Daoy (cell line): Measurements from ENCODE around the gene LRP1B. TPM values are rescaled to one million over a fixed set of nuclear protein-coding genes. Genes with fewer than 3 reads are reported as not detected.

ENCODE experiments used
- DNase-seq: peaks from one replicate; pipeline ENCODE4 v3.0.0-alpha.2; 2015; ENCODE audit warnings: low read depth
- total RNA-seq: library from RNA; depleted of rRNA; stranded (reverse); fragments of >200 nt; shearing (Covaris generic); gene quantifications from 2 replicates; pipeline ENCODE4 v1.2.3, GENCODE V29; 2014

LRP1B gene
- total RNA-seq, 1 experiment from 2014 or later: not detected

GRCh38 chr2:140262908-140263307, 1867.9 kb downstream of the LRP1B start:
- DNase-seq: no peak

- no peak for DNase-seq
These were observed 1873.0 kb downstream of the LRP1B start for GRCh38 chr2:140257692-140258300.

- no peak for DNase-seq
These were observed 1874.7 kb downstream of the LRP1B start for GRCh38 chr2:140256080-140256479.

DNA sequence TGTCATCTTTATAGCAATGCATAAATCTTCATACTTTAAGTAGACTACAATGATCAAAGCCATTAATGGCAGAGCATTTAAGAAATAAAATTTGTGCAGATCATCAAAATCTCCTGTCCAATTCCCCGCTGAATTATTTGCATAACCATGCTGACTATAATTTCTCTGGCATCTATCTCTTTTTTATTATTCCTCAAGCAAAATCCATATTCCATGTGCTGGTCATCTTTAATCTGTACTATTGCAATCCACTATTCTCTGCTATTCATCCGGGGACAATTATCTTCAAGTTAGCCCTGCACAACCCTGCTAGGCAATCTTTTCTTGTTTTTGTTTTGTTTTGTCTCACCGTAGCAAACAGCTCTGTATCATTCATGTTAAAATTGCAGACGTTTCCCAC, 1881.0 kb downstream of the LRP1B start:
- no peak for DNase-seq

- DNase-seq: no peak
These were observed 1882.2 kb downstream of the LRP1B start for GRCh38 chr2:140248623-140249022.

DNA sequence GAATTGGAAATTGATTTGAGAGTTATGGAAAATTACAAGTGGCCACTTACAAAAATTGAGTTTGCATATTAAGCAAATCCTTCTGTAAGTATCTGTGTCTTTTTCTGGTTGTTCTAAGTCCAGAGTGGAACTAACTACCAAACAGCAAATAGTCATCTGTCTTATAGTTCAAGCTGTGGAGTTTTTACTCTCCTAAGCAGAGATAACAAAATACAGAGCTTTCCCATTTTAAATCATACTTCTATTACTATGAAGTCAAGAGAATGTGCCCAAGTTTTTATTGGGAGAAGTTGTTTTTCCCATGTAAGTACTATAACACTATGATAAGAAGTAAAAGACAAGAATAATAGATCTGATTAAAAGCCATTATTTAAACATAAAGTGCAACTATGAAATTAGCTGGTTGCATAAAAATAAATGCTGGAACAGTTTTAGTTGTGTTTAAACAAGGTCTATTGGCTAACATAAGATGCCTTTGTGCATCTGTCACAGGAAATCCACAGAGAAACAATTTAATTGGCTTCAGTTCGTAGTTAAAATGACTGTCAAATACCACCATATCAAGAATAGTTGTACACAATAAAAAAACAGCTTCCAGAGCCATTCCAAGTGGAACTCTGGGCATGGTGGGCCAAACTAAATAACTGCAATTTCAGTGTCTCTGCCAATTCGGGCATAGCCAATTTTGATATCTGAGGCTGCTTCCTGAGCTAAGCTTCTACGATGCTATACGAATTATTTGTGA, 1883.2 kb downstream of the LRP1B start:
- DNase-seq: no peak

DNA sequence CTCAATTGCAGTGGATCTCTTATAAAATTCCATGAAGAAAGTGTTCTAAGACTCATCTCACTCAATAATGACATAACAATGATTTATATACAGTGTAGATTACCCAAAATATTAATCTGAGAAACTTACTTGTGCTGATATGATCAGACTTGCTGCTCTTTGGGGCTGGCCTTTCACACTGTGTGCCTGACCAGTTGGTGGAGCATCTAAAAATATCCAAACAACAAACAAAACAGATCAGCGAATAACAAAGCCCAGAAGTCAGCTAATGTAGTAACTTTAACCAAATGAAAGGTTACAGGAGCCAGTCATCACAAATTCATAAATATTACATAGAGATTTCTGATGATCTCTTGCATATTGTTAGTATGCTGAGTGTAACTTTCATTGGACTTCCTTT, 1883.9 kb downstream of the LRP1B start:
- no peak for DNase-seq

DNA sequence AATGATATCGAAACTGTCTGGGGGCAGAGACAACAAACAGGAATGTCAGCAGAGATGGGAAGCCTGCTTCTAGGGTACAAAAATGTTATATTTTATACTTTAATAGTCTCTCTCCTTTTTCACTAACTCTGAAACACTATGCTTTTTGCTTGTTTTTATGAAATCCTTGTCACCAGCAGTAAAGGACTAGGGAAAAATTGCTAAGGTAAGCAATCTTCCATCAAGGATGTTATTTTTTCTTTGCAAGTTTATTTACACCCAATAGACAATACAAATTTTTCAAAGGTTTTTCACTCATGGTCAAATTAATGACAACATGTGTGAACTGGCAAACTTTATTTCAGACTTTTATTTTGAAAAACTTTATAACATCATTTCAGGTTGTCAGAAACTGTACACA, 1884.8 kb downstream of the LRP1B start:
- no peak for DNase-seq

- DNase-seq: no peak
These were observed 1887.9 kb downstream of the LRP1B start for GRCh38 chr2:140242889-140243288.

- DNase-seq: no peak
These were observed 1896.7 kb downstream of the LRP1B start for GRCh38 chr2:140234116-140234515.

DNA sequence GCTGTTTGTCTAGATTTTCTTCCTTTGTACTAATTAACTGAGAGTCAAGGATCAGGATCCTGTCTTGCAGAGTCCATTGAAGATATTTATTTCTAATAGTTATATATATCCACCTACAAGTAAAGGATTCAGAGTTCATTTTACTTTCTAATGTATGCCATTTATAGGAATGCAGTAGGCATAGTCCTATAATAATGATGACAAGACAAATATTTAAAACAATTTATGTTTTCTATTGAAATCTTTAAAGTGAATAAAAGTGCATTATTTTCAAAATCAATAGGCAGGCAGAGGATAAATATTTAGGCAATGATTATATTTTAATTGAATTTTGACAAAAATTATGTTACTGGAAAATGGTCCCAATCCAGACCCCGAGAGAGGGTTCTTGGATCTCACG, 1919.9 kb downstream of the LRP1B start:
- DNase-seq: no peak

DNA sequence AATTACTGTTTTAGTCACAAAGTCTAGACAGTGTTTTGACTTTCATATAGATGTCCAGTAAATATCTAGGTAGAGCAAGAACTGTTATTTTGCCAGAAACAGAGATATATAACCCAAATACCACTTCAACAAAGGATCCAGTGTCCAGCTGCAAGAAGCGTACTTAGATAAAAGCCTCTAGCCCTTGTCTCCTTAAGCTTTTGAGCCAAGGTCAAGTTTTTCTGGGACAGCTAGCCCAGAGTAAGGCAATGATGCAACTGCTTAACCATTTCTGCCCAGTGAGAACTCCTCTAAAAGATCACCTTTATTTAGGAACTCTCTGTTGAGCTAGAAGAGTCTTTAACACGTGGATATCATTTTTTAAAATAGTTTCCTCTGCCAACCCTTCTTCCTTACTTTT, 1925.7 kb downstream of the LRP1B start:
- no peak for DNase-seq

DNA sequence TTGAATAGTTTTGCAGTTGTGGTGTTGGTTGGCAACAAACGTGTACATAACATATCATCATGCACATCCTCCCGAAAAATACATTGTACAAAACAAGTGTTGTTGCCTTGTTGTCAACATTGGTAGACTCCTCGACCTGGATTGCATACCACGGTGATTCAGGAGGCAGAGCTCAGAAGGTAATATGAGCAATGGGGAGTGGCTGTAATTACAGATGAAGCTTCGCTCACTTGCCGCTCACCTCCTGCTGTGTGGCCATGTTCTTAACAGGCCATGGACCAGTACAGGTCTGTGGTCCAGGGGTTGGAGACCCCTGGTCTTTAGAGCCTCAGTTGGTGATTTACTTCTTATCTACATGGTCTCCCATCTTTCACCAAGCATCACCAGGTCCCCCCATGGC, 1927.5 kb downstream of the LRP1B start:
- DNase-seq: no peak

DNA sequence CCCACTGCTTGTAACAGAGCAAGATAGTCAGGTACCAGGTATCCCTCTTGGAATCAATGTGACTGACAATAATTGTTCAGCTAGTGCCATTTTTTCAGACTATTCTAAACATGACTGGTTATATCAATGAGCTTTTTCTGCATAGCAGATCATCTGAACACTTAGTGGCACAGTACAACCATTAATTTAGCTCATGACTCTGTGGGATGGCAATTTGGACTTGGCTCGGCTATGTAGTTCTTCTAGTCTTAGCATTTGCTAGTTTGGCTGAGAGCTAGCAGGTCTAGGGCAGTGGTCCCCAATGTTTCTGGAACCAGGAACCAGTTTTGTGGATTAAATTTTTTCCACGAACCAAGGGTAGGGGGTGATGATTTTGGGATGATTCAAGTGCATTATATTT, 1929.2 kb downstream of the LRP1B start:
- DNase-seq: no peak

DNA sequence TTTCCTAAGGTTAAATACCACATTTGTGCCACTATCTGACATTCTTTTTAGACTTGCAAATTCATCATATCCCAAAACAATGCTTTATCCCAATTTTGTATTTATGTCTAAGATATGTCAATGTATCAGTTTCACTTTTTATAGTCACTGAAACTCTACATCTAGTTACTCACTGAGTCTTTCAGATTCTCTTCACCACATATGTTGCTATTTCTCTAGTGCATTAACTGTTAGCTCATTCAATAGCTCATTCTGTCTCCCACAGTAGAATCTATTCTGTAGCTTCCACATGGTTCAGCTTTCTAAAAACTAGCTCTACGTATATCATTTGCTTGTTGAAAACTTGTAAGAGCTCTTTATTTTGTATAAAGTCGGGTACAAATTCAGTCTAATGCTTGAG, 1930.1 kb downstream of the LRP1B start:
- DNase-seq: no peak

GRCh38 chr2:140200307-140200706, 1930.5 kb downstream of the LRP1B start:
- DNase-seq: no peak

DNA sequence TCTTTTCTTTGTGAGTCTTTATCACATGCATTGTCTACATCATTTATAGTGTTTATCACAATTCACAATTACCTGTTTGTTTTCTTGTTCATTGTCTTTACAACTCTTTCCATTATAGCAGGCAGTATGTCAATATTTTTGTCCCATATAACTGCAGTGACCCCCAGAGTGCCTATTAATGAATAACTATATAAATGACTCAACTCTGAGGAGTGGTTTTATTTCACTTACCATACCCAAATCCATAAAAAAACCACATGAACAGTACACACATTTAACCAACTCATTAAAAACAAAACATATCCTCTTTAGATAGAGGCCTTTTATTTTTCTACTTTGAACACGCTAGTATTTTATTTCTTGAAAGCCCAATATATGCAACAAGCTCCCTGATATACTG, 1931.5 kb downstream of the LRP1B start:
- no peak for DNase-seq

DNA sequence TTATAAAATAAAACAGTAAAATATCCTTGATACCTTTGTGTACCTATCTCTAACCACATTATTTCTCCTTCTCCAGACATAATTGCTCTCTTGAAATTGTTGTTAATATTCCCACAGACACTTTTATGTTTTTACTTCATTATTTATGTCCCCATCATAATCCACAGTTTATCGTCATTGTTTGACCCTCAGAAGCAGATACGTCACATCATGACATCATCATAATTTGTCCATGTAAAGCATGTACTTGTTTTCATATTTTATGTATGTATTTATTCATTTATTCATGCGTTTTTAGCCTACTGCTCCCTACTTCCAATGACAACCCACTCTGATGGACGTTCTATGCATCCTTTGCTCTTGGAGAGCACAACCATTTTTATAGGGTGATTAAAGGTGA, 1943.7 kb downstream of the LRP1B start:
- no peak for DNase-seq

- DNase-seq: no peak
These were observed 1944.5 kb downstream of the LRP1B start for GRCh38 chr2:140186313-140186712.

DNA sequence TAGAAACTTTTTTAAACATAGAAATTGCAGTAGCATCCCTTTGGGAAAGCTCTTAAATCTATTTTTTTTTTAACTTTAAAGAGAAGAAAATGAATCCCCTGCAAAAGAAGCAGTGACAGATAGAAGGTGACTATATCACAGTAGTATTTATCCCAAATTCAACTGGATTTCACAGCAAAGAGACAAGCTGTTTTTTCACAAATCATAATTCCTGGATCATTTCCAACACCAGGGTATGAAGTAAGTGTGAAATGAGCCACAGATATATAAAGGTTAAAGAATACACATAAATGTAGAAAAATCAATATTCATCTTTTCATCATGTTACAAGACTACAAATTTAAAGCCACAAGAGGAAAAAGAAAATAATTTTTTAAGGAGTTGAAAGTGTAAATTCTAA, 1945.7 kb downstream of the LRP1B start:
- DNase-seq: no peak

- no peak for DNase-seq
These were observed 1947.6 kb downstream of the LRP1B start for GRCh38 chr2:140183056-140183765.
